ENCODE data around the gene PRM3.
A peak's percentile ranks its signal among the peaks of the same experiment; 100 is the strongest.

The PRM3 gene

DNA sequence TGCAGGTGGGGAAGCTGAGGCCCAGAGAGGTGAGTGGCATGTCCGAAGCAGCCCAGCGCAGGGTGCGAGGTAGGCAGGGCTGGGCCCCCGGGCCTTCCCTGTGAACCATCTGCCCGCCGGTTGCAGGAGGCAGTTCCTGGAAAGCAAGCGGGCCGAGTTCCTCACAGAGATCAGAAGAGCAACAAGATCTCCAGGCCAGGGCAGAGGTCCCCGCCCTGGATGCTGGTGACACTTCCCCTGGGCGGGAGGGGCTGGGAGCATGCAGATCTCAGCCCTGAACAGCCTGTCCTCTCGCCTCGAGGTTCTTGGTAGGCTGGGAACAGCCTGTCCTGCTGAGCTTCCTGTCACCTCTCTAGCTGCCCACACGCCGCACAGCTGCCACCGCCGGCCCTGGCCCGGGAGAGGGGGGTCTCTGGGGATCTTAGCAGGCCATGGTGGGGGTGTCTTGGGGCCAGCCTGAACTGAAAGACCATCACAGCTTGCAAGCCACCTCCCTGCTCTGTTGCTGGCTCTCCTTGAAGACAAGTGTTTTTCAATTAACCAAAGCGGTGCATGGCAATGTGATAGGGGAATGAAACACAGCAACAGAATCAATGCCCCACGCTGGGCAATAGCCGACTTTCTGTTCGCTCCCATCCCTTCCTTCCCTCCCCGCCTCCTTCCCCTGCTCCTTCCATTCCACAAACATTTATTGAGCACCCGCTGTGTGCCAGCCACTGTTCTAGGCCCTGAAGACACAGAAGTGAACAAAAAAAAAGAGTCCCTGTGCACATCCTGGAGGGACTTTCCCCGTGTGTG, 49.1 kb downstream of the PRM3 start:
- DNase-seq, result peak; percentile 60

Data from stimulated activated CD4-positive, alpha-beta T cell treated with anti-CD3 and anti-CD28 coated beads, Interleukin-4, amount 100 ng/mL, for 24 hours (primary cell).